Measurements from ENCODE around the gene ACTL9.

Gene ACTL9

DNA sequence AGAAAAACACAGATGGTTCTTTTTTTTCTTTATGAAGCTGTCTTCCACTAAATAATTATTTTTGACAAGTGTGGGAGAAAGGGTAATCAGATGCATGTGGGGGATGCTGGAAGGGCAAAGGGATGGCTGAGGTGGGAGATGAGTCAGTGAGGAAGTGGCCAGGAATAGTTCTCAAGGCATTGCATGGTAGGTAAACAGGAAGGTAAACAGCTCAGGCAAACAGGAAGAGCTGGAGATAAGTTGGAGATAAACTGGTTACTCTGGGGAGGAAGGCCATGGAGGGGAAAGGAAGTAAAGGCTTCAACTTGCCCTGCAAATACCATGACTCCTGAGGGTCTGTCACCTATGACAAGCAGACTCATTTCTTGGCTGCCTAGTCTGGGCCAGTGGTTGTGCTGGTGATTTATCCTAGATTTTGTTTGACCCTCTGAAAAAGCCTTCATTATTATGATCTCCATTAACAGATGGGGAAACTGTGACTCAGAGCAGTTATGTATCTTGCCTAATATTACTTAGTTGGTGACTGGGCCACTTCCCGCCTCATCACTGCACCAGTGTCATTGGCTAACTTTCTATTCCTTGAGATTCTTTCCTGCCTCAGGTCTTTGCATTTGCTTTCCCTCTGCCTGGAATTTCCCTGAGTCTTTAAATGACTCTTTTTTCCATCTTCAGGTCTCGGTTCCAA, 17.1 kb downstream of the ACTL9 start:
- no peak overlapping the region for H4K12ac ChIP-seq (ENCODE audit: low read depth, low read length)
- H3K9me3 ChIP-seq (ENCODE audit: insufficient read depth, low read depth, low read length) = peaks cover 24% of the 10 kb centered on the region
- H4K8ac ChIP-seq (ENCODE audit: low read depth, low read length) = no peak overlapping the region
- no peak overlapping the region for H3K4me2 ChIP-seq (ENCODE audit: low read length)
- no peak overlapping the region for H3K18ac ChIP-seq (ENCODE audit: low read length)
- H3K4me3 ChIP-seq (ENCODE audit: low read depth, low read length) = no peak overlapping the region
- H3K14ac ChIP-seq (ENCODE audit: low read length) = no peak overlapping the region
- no peak overlapping the region for H3K9ac ChIP-seq (ENCODE audit: low read length)
- no peaks in the 10 kb centered on the region for H3K4me1 ChIP-seq (ENCODE audit: control insufficient read depth in 1 of 2, insufficient read depth in 2 of 2, low read length in 2 of 2)
- no peak overlapping the region for H2AFZ ChIP-seq (ENCODE audit: insufficient read depth, low read length, poor library complexity)
- no peak overlapping the region for H2BK12ac ChIP-seq (ENCODE audit: low read length)
- no peaks in the 10 kb centered on the region for H3K36me3 ChIP-seq (ENCODE audit: control insufficient read depth in 1 of 2, insufficient read depth in 2 of 2, low read length in 2 of 2)
- no CpG with 5 or more reads among the region's 2 CpGs for WGBS (ENCODE audit: extremely low coverage, insufficient coverage, insufficient read length)
- H3K79me1 ChIP-seq (ENCODE audit: low read length) = no peaks in the 10 kb centered on the region
- DNase-seq = peak in 1 of 2 donors; percentile 2
- no peaks in the 10 kb centered on the region for H3K27me3 ChIP-seq (ENCODE audit: insufficient read depth, low read length)
- no peak overlapping the region for H4K91ac ChIP-seq (ENCODE audit: low read depth, low read length)
- no peak overlapping the region for H2AK5ac ChIP-seq (ENCODE audit: low read length)
- no peak overlapping the region for H2BK120ac ChIP-seq (ENCODE audit: insufficient read depth, low read length, poor library complexity)
- no peak overlapping the region for H3K4ac ChIP-seq (ENCODE audit: low read depth, low read length)
- H2BK5ac ChIP-seq (ENCODE audit: low read depth, low read length, poor library complexity) = no peak overlapping the region
- no peaks in the 10 kb centered on the region for H3K79me2 ChIP-seq (ENCODE audit: control insufficient read depth, insufficient read depth, low read length, poor library complexity)
- H3K23ac ChIP-seq (ENCODE audit: low read length) = no peak overlapping the region
- no peak overlapping the region for H3K27ac ChIP-seq (ENCODE audit: low read depth, low read length)

- H3K79me2 ChIP-seq (ENCODE audit: control insufficient read depth, insufficient read depth, low read length, poor library complexity) = no peaks in the 10 kb centered on the region
- no peaks in the 10 kb centered on the region for H3K27me3 ChIP-seq (ENCODE audit: insufficient read depth, low read length)
- H2AFZ ChIP-seq (ENCODE audit: insufficient read depth, low read length, poor library complexity) = no peak overlapping the region
- H3K4ac ChIP-seq (ENCODE audit: low read depth, low read length) = no peak overlapping the region
- H3K36me3 ChIP-seq (ENCODE audit: control insufficient read depth in 1 of 2, insufficient read depth in 2 of 2, low read length in 2 of 2) = no peaks in the 10 kb centered on the region
- no peak overlapping the region for H2BK120ac ChIP-seq (ENCODE audit: insufficient read depth, low read length, poor library complexity)
- H3K18ac ChIP-seq (ENCODE audit: low read length) = no peak overlapping the region
- H3K27ac ChIP-seq (ENCODE audit: low read depth, low read length) = no peak overlapping the region
- no peak overlapping the region for H3K23ac ChIP-seq (ENCODE audit: low read length)
- no peak overlapping the region for H3K14ac ChIP-seq (ENCODE audit: low read length)
- H2AK5ac ChIP-seq (ENCODE audit: low read length) = no peak overlapping the region
- H3K9me3 ChIP-seq (ENCODE audit: insufficient read depth, low read depth, low read length) = peaks cover 27% of the 10 kb centered on the region
- H2BK5ac ChIP-seq (ENCODE audit: low read depth, low read length, poor library complexity) = no peak overlapping the region
- H2BK12ac ChIP-seq (ENCODE audit: low read length) = no peak overlapping the region
- no peak overlapping the region for H4K91ac ChIP-seq (ENCODE audit: low read depth, low read length)
- no peak overlapping the region for H3K9ac ChIP-seq (ENCODE audit: low read length)
- H4K12ac ChIP-seq (ENCODE audit: low read depth, low read length) = no peak overlapping the region
- H3K4me2 ChIP-seq (ENCODE audit: low read length) = no peak overlapping the region
- no peak for DNase-seq
- 100% methylated on average over 1 of the region's 5 CpGs for WGBS (ENCODE audit: extremely low coverage, insufficient coverage, insufficient read length)
- no peak overlapping the region for H3K4me3 ChIP-seq (ENCODE audit: low read depth, low read length)
- no peaks in the 10 kb centered on the region for H3K4me1 ChIP-seq (ENCODE audit: control insufficient read depth in 1 of 2, insufficient read depth in 2 of 2, low read length in 2 of 2)
- H4K8ac ChIP-seq (ENCODE audit: low read depth, low read length) = no peak overlapping the region
- H3K79me1 ChIP-seq (ENCODE audit: low read length) = no peaks in the 10 kb centered on the region
These were observed 17.8 kb downstream of the ACTL9 start for GRCh38 chr19:8680676-8681344.

DNA sequence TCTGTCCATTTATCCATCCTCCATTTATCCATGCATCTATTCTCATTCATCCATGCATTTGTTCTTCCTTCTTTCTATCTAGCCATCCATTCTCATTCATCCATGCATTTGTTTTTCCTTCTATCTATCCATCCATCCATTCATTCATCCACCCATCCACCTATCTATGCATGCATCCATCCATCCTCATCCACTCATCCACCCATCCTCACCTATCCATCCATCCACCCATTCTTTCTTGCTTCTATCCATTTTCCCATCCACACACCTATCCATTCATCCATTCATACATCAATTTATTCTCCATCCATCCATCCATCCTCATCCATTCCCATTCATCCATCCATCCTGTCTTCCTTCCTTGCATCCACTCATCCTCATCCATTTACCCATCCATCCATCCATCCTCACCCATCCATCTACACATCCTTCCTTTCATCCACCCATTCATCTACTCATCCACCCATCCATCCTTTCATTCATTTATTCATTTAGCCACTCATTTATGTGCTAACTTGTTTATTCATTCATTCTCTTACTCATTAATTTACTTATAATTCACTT, 20.3 kb downstream of the ACTL9 start:
- no peak overlapping the region for H2BK12ac ChIP-seq (ENCODE audit: low read length)
- no peak overlapping the region for H2BK5ac ChIP-seq (ENCODE audit: low read depth, low read length, poor library complexity)
- no peak for DNase-seq
- H3K27me3 ChIP-seq (ENCODE audit: insufficient read depth, low read length) = no peaks in the 10 kb centered on the region
- H3K4ac ChIP-seq (ENCODE audit: low read depth, low read length) = no peak overlapping the region
- H2BK120ac ChIP-seq (ENCODE audit: insufficient read depth, low read length, poor library complexity) = no peak overlapping the region
- H3K9me3 ChIP-seq (ENCODE audit: insufficient read depth, low read depth, low read length) = peaks cover 25% of the 10 kb centered on the region
- H3K79me1 ChIP-seq (ENCODE audit: low read length) = no peaks in the 10 kb centered on the region
- H3K4me2 ChIP-seq (ENCODE audit: low read length) = no peak overlapping the region
- H2AK5ac ChIP-seq (ENCODE audit: low read length) = no peak overlapping the region
- no peak overlapping the region for H3K18ac ChIP-seq (ENCODE audit: low read length)
- H3K4me1 ChIP-seq (ENCODE audit: control insufficient read depth in 1 of 2, insufficient read depth in 2 of 2, low read length in 2 of 2) = no peaks in the 10 kb centered on the region
- H3K23ac ChIP-seq (ENCODE audit: low read length) = no peak overlapping the region
- no peak overlapping the region for H4K8ac ChIP-seq (ENCODE audit: low read depth, low read length)
- H3K27ac ChIP-seq (ENCODE audit: low read depth, low read length) = no peak overlapping the region
- no peaks in the 10 kb centered on the region for H3K36me3 ChIP-seq (ENCODE audit: control insufficient read depth in 1 of 2, insufficient read depth in 2 of 2, low read length in 2 of 2)
- no peak overlapping the region for H2AFZ ChIP-seq (ENCODE audit: insufficient read depth, low read length, poor library complexity)
- no peak overlapping the region for H3K4me3 ChIP-seq (ENCODE audit: low read depth, low read length)
- H3K14ac ChIP-seq (ENCODE audit: low read length) = no peak overlapping the region
- H4K12ac ChIP-seq (ENCODE audit: low read depth, low read length) = no peak overlapping the region
- H4K91ac ChIP-seq (ENCODE audit: low read depth, low read length) = no peak overlapping the region
- no peak overlapping the region for H3K9ac ChIP-seq (ENCODE audit: low read length)
- H3K79me2 ChIP-seq (ENCODE audit: control insufficient read depth, insufficient read depth, low read length, poor library complexity) = no peaks in the 10 kb centered on the region

DNA sequence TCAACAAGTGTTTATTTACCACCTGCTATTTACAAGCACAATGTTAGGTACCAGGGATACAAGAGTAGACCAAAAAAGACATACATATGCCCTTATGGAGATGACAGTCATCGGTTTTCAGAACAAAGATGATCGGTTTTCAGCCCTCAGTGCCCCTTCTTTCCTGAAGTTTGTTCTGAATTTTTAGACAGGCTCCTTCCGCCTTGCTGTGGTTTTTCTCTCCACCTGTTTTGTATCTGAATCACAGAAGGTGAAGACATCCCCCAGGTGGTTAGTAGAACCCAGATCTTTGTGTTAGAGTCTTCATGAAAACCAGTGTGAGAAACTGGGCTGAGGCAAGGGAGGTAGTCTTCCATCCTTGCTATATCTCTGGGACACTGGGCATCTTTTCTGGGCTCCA, 23.5 kb downstream of the ACTL9 start:
- Histone ChIP-seq H3K9me3 (ENCODE audit: insufficient read depth, low read depth, low read length) (peaks cover 20% of the 10 kb centered on the region), H2BK12ac (ENCODE audit: low read length) (no peak overlapping the region), H3K18ac (ENCODE audit: low read length) (no peak overlapping the region), H3K79me1 (ENCODE audit: low read length) (no peaks in the 10 kb centered on the region), H3K27me3 (ENCODE audit: insufficient read depth, low read length) (no peaks in the 10 kb centered on the region), H2BK120ac (ENCODE audit: insufficient read depth, low read length, poor library complexity) (no peak overlapping the region), H3K9ac (ENCODE audit: low read length) (no peak overlapping the region), H4K91ac (ENCODE audit: low read depth, low read length) (no peak overlapping the region), H2AFZ (ENCODE audit: insufficient read depth, low read length, poor library complexity) (no peak overlapping the region), H3K4me3 (ENCODE audit: low read depth, low read length) (no peak overlapping the region), H3K4me1 (ENCODE audit: control insufficient read depth in 1 of 2, insufficient read depth in 2 of 2, low read length in 2 of 2) (no peaks in the 10 kb centered on the region), H3K14ac (ENCODE audit: low read length) (no peak overlapping the region), H3K27ac (ENCODE audit: low read depth, low read length) (no peak overlapping the region), H4K8ac (ENCODE audit: low read depth, low read length) (no peak overlapping the region), H3K79me2 (ENCODE audit: control insufficient read depth, insufficient read depth, low read length, poor library complexity) (no peaks in the 10 kb centered on the region), H2AK5ac (ENCODE audit: low read length) (no peak overlapping the region), H3K23ac (ENCODE audit: low read length) (no peak overlapping the region), H3K4ac (ENCODE audit: low read depth, low read length) (no peak overlapping the region), H3K36me3 (ENCODE audit: control insufficient read depth in 1 of 2, insufficient read depth in 2 of 2, low read length in 2 of 2) (no peaks in the 10 kb centered on the region), H3K4me2 (ENCODE audit: low read length) (no peak overlapping the region), H4K12ac (ENCODE audit: low read depth, low read length) (no peak overlapping the region), H2BK5ac (ENCODE audit: low read depth, low read length, poor library complexity) (no peak overlapping the region)
- WGBS (ENCODE audit: extremely low coverage, insufficient coverage, insufficient read length) = no CpG with 5 or more reads among the region's 3 CpGs
- no peak for DNase-seq

Data from trophoblast cell (in vitro differentiated cells and primary cell).